ENCODE data around the gene SYNE3. TPM values are rescaled to one million over a fixed set of nuclear protein-coding genes. Genes with fewer than 3 reads are reported as not detected.

Gene SYNE3
- total RNA-seq, 1 experiment from 2014 or later = 1.2 TPM

DNA sequence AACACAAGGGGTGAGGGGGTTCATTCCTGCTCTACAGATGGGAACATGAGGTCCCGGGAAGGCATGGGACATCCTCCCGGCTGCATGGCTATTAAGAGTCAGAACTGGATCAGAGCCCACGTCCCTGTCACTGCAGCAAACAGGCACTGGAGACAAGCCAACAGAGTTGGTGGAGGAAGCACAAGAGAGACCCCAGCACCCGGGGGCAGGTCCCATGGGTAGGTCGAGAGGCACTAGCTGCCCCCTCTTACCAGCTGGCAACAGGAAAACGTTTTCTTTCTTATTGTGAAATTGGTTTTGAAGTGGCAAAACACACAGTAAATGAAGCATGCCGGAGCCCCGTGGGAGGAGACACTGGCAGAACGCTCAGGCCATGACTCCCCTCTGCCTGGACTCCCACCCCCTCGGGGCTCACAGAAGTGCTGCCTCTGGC lies 43.6 kb downstream of the SYNE3 start:
- no peak overlapping the region for H3K4me2 ChIP-seq (ENCODE audit: low read length)
- H3K27ac ChIP-seq (ENCODE audit: low read length) = no peak overlapping the region
- POLR2A ChIA-PET (ENCODE audit: unreplicated experiment) = no interaction called here
- H3K27me3 ChIP-seq (ENCODE audit: low read length) = no peaks in the 10 kb centered on the region
- no peak overlapping the region for H2AFZ ChIP-seq (ENCODE audit: low read length)
- BruUV-seq (replicated peaks) = no TSS peak
- no peaks in the 10 kb centered on the region for H4K20me1 ChIP-seq (ENCODE audit: low read length)
- intact Hi-C loops (cut with micrococcal nuclease) = no loop called here
- ATAC-seq = no peak
- H3K9ac ChIP-seq (ENCODE audit: low read length) = no peak overlapping the region
- no peaks in the 10 kb centered on the region for H3K36me3 ChIP-seq (ENCODE audit: low read depth, low read length)
- TF ChIP-seq EZH2 (IDR thresholded peaks at IDR 0.05; ENCODE audit: low read length, unreplicated experiment) (no peak), EZH2phosphoT487 (IDR thresholded peaks at IDR 0.05; ENCODE audit: borderline replicate concordance, low read length) (no peak), CTCF (conservative IDR thresholded peaks at IDR 0.05; ENCODE audit: low read depth, low read length) (no peak)
- H3K4me1 ChIP-seq (ENCODE audit: insufficient read depth, low read length) = no peaks in the 10 kb centered on the region; the same call in 1 of the 2 replicates
- H3K9me3 ChIP-seq (ENCODE audit: low read length) = no peaks in the 10 kb centered on the region
- CTCF ChIA-PET = no interaction called here
- no peaks in the 10 kb centered on the region for H3F3A ChIP-seq (ENCODE audit: low read length, unreplicated experiment)
- DNase-seq = no peak
- H3K79me2 ChIP-seq (ENCODE audit: low read length) = no peaks in the 10 kb centered on the region
- H3K9me2 ChIP-seq (replicated peaks; ENCODE audit: low read length) = no peaks in the 10 kb centered on the region
- no peak overlapping the region for H3K4me3 ChIP-seq (ENCODE audit: low read length)

GRCh38 chr14:95471476-95471875 lies 45.0 kb downstream of the SYNE3 start:
- Histone ChIP-seq H3K4me3 (ENCODE audit: low read length) (no peak overlapping the region), H3K27me3 (ENCODE audit: low read length) (no peaks in the 10 kb centered on the region), H3K36me3 (ENCODE audit: low read depth, low read length) (no peaks in the 10 kb centered on the region), H3K27ac (ENCODE audit: low read length) (no peak overlapping the region), H3K9me3 (ENCODE audit: low read length) (no peaks in the 10 kb centered on the region), H3K4me2 (ENCODE audit: low read length) (no peak overlapping the region), H4K20me1 (ENCODE audit: low read length) (no peaks in the 10 kb centered on the region), H2AFZ (ENCODE audit: low read length) (no peak overlapping the region), H3K9ac (ENCODE audit: low read length) (no peak overlapping the region), H3K4me1 (ENCODE audit: insufficient read depth, low read length) (no peaks in the 10 kb centered on the region; the same call in 1 of the 2 replicates), H3K9me2 (replicated peaks; ENCODE audit: low read length) (no peaks in the 10 kb centered on the region), H3K79me2 (ENCODE audit: low read length) (no peaks in the 10 kb centered on the region), H3F3A (ENCODE audit: low read length, unreplicated experiment) (no peaks in the 10 kb centered on the region)
- POLR2A ChIA-PET (ENCODE audit: unreplicated experiment) = no interaction called here
- BruUV-seq (replicated peaks) = no TSS peak
- CTCF ChIA-PET = no interaction called here
- intact Hi-C loops (cut with micrococcal nuclease) = no loop called here
- DNase-seq (no peak), ATAC-seq (no peak)
- TF ChIP-seq CTCF (conservative IDR thresholded peaks at IDR 0.05; ENCODE audit: low read depth, low read length) (no peak), EZH2phosphoT487 (IDR thresholded peaks at IDR 0.05; ENCODE audit: borderline replicate concordance, low read length) (no peak), EZH2 (IDR thresholded peaks at IDR 0.05; ENCODE audit: low read length, unreplicated experiment) (no peak)

DNA sequence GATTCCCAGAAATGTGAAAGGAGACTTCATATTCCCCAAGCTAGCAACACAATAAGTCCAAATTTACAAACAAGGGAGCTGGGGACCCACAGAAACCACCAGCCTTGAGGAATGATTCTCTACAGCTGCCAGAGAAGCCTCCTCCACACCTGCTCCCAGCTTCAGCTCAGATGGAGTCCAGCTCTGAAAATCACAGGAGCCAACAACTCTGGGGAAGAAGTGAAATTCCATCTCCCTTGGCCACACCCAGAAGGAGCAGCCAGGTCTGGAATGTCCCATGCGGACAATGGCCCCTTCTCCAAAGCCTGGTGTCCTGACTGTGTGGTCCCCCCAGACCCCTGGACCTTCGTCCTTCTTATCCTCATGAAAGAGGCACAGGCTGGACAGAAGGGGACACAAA lies 45.4 kb downstream of the SYNE3 start:
- ATAC-seq (no peak), DNase-seq (no peak)
- intact Hi-C loops (cut with micrococcal nuclease) = no loop called here
- BruUV-seq (replicated peaks) = no TSS peak
- Histone ChIP-seq H2AFZ (ENCODE audit: low read length) (no peak overlapping the region), H3K4me1 (ENCODE audit: insufficient read depth, low read length) (no peaks in the 10 kb centered on the region; the same call in 1 of the 2 replicates), H3K9me3 (ENCODE audit: low read length) (no peaks in the 10 kb centered on the region), H3K4me3 (ENCODE audit: low read length) (no peak overlapping the region), H3K27ac (ENCODE audit: low read length) (no peak overlapping the region), H3K36me3 (ENCODE audit: low read depth, low read length) (no peaks in the 10 kb centered on the region), H3F3A (ENCODE audit: low read length, unreplicated experiment) (no peaks in the 10 kb centered on the region), H3K9ac (ENCODE audit: low read length) (no peak overlapping the region), H3K79me2 (ENCODE audit: low read length) (no peaks in the 10 kb centered on the region), H3K27me3 (ENCODE audit: low read length) (no peaks in the 10 kb centered on the region), H3K4me2 (ENCODE audit: low read length) (no peak overlapping the region), H3K9me2 (replicated peaks; ENCODE audit: low read length) (no peaks in the 10 kb centered on the region), H4K20me1 (ENCODE audit: low read length) (no peaks in the 10 kb centered on the region)
- no peak for TF ChIP-seq CTCF (conservative IDR thresholded peaks at IDR 0.05; ENCODE audit: low read depth, low read length)
- no peak for TF ChIP-seq EZH2phosphoT487 (IDR thresholded peaks at IDR 0.05; ENCODE audit: borderline replicate concordance, low read length)
- no peak for TF ChIP-seq EZH2 (IDR thresholded peaks at IDR 0.05; ENCODE audit: low read length, unreplicated experiment)
- CTCF ChIA-PET = no interaction called here
- POLR2A ChIA-PET (ENCODE audit: unreplicated experiment) = no interaction called here
